GM19043 (cell line): ENCODE data around the gene RAD18.

Experiments
- ATAC-seq: cut with Tn5 transposase; IDR thresholded peaks from one replicate; pipeline ENCODE4 v1.9.1; 2021; ENCODE audit warnings: low read depth; ENCODE audit not compliant: unreplicated experiment

RAD18 gene

GRCh38 chr3:8986741-8987140 lies 23.5 kb upstream of the RAD18 start:
- no peak for ATAC-seq

- no peak for ATAC-seq
Observed at GRCh38 chr3:8985876-8986275, 22.6 kb upstream of the RAD18 start.

- ATAC-seq: no peak
Observed at GRCh38 chr3:8985411-8985831, 22.1 kb upstream of the RAD18 start.

- no peak for ATAC-seq
Observed at GRCh38 chr3:8984526-8984925, 21.3 kb upstream of the RAD18 start.

- no peak for ATAC-seq
Observed at GRCh38 chr3:8984081-8984480, 20.8 kb upstream of the RAD18 start.

GRCh38 chr3:8983591-8983990 lies 20.3 kb upstream of the RAD18 start:
- no peak for ATAC-seq

- ATAC-seq: no peak
Observed at GRCh38 chr3:8983026-8983425, 19.8 kb upstream of the RAD18 start.

- no peak for ATAC-seq
Observed at GRCh38 chr3:8982509-8982908, 19.2 kb upstream of the RAD18 start.

GRCh38 chr3:8981700-8982099 lies 18.4 kb upstream of the RAD18 start:
- ATAC-seq: no peak

GRCh38 chr3:8981296-8981695 lies 18.0 kb upstream of the RAD18 start:
- ATAC-seq: no peak

- no peak for ATAC-seq
Observed at GRCh38 chr3:8980756-8981257, 17.5 kb upstream of the RAD18 start.

GRCh38 chr3:8979262-8979661 lies 16.0 kb upstream of the RAD18 start:
- ATAC-seq: no peak

- ATAC-seq: no peak
Observed at GRCh38 chr3:8978551-8978950, 15.3 kb upstream of the RAD18 start.

GRCh38 chr3:8976540-8977182 lies 13.4 kb upstream of the RAD18 start:
- no peak for ATAC-seq

- no peak for ATAC-seq
Observed at GRCh38 chr3:8975081-8976020, 12.1 kb upstream of the RAD18 start.

GRCh38 chr3:8974458-8974857 lies 11.2 kb upstream of the RAD18 start:
- ATAC-seq: no peak

GRCh38 chr3:8972639-8973038 lies 9.4 kb upstream of the RAD18 start:
- ATAC-seq: no peak

GRCh38 chr3:8970971-8971589 lies 7.8 kb upstream of the RAD18 start:
- ATAC-seq: peak; percentile 48

- no peak for ATAC-seq
Observed at GRCh38 chr3:8969241-8969640, 6.0 kb upstream of the RAD18 start.

- no peak for ATAC-seq
Observed at GRCh38 chr3:8968375-8968882, 5.2 kb upstream of the RAD18 start.

GRCh38 chr3:8967553-8967952 lies 4.3 kb upstream of the RAD18 start:
- no peak for ATAC-seq
